ENCODE results near the gene DDX1.
"Not testable (repeated sequence)": the region's sequence is repeated elsewhere in the genome, so short reads cannot be mapped to it uniquely, and the experiment has no call there.

DDX1 gene

DNA sequence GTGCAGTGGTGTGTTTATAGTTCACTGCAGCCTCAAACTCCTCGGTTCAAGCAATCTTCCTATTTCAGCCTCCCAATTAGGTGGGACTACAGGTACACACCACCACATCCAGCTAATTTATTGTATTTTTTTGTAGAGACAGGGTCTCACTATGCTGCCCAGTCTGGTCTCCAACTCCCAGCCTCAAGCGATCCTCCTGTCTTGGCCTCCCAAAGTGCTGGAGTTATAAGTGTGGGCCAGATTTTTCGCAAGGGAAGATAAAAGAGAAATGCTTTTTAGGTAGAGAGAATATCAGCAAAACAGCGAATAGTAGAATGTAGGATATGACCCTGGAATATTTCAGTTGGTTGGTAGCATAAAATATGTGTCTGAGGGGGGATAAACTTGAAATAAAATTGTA lies 4.3 kb downstream of the DDX1 start:
- DNase-seq: no peak

DNA sequence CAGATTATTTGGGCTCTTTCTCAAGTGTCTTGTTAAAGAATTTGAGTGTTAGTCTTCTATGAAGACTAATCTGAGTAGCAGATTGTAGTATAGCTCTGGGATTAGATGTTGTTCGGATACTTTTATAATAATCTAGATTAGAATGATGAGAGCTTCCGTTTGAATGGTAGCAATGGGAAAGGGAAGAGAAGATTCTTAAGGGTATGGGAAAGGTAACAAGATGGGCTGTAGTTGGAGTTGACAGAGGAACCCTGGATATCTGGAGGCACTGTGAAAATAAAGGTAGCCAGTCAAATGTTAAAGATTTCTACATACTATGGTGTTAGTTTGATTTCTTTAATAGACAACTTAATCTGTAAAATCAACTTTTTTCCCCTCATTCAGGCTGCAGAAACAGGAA lies 4.7 kb downstream of the DDX1 start:
- no peak for DNase-seq

GRCh38 chr2:15596968-15597367 lies 5.3 kb downstream of the DDX1 start:
- no peak for DNase-seq

- DNase-seq: no peak
Measured at GRCh38 chr2:15599994-15600393, 8.3 kb downstream of the DDX1 start.

- no peak for DNase-seq
Measured at GRCh38 chr2:15601681-15602080, 10.0 kb downstream of the DDX1 start.

DNA sequence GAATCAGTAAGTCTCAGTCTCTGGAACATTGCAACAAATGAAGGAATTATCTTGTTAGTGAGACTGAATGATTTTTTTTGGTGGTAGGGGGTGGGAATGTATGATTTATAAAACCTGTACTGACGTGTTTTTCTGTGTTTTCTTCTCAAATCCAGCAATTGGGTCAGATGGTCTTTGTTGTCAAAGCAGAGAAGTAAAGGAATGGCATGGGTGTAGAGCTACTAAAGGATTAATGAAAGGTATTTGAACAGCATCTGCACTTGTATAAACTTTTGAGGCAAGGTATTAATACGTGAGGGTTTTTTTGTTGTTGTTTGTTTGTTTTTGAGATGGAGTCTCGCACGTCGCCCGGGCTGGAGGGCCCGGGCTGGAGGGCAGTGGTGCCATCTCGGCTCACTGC lies 10.7 kb downstream of the DDX1 start:
- DNase-seq: no peak

DNA sequence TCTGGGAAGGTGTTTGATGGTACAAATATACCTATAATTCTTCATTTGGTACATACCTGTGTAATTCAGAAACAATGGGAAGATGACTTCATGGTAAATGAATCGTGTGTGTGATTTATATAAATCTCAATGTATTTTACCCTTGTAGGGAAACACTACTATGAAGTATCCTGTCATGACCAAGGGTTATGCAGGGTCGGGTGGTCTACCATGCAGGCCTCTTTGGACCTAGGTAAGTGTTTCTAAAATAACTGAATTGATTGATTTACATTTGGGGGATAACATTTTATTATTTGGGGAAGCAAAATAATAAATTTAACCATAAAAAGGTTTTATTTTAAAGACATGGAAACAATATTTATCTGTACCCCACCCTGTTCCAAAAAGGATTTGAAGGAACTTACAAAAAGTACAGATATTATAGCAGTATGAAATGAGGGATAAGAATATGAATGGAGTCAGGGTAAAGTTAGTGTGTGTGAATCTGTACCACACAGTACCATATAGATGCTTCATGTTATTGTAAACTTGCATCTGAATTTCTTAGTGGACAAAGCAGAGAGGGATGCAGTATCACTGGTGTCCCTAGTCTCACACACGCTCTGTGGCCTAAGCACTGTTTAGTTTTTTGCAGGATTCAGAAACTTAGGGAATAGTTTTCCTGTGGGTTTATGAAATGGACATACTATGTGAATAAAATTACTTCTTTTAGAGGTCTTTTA lies 11.5 kb downstream of the DDX1 start:
- no peak for DNase-seq

GRCh38 chr2:15603948-15604347 lies 12.3 kb downstream of the DDX1 start:
- DNase-seq: no peak

- DNase-seq: no peak
Measured at GRCh38 chr2:15605721-15606120, 14.1 kb downstream of the DDX1 start.

DNA sequence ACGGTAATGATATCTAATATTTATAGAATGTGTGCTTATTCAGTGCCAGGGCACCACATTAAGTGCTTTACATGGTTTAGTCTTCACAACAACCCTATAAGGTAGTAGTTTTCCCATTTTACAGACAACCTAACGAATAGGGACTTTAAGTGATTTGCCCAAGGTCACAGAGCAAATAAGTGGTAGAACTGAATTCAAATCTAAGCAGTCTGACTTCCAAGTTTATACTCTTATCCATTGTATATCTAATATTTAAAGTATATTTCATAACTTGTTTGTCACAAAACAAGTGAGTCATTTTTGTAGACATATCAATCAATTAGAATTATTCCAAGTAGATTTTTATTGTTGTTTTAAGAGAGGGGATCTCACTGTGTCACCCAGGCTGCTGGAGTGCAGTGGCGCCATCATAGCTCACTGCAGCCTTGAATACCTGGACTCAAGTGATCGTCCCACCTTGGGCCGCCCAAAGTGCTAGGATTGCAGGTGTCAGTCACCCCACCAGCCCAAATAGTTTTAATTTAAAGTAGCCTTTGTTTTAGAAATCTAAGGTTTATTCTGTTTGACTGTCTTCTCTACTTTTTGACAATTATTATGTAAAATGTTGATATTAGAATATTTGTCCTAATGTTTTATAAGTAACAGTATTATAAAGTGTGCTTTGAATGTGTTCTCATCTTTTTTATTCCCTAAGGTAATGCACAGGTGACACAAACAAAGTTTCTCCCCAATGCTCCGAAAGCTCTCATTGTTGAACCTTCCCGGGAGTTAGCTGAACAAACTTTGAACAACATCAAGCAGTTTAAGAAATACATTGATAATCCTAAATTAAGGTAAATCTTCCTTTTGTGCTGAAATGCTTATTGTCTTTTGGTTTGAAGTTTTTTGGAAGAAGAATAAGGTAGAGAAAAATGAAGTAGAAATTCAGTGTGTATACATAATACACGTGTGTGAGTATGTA lies 15.1 kb downstream of the DDX1 start:
- no peak for DNase-seq

- DNase-seq: no peak
Measured at GRCh38 chr2:15607709-15608391, 16.2 kb downstream of the DDX1 start.

GRCh38 chr2:15608392-15608761 lies 16.7 kb downstream of the DDX1 start:
- no peak for DNase-seq

GRCh38 chr2:15609341-15610042 lies 17.8 kb downstream of the DDX1 start:
- DNase-seq: no peak

DNA sequence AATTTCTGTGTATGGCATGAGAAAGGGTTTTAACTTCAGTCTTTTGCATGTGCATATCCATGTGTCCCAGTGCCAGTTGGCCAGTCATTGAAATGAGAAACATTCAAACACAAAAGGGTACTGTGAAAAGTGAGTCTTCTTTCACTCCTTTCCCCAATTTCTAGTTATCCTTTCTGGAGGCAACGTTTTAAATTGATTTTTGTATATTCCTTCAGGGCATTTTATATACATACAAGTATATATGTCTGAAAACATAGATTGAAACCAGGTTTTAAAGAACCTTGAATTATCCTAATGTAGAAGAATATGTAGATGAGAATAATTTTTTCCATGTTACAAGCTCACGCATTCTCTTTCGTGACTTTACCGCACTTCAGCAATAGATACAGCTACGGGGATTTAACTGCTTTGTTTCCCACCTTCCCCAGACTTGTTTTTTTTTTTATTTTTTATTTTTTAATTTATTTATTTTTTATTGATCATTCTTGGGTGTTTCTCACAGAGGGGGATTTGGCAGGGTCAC lies 18.8 kb downstream of the DDX1 start:
- no peak for DNase-seq

DNA sequence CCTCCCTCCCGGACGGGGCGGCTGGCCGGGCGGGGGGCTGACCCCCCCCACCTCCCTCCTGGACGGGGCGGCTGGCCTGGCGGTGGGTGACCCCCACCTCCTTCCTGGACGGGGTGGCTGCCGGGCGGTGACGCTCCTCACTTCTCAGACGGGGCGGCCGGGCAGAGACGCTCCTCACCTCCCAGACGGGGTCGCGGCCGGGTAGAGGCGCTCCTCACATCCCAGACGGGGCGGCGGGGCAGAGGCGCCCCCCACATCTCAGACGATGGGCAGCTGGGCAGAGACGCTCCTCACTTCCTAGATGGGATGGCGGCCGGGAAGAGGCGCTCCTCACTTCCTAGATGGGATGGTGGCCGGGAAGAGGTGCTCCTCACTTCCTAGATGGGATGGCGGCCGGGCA lies 20.4 kb downstream of the DDX1 start:
- DNase-seq: not testable (repeated sequence)

GRCh38 chr2:15613736-15614429 lies 22.2 kb downstream of the DDX1 start:
- DNase-seq: no peak

- no peak for DNase-seq
Measured at GRCh38 chr2:15614545-15615300, 23.1 kb downstream of the DDX1 start.

DNA sequence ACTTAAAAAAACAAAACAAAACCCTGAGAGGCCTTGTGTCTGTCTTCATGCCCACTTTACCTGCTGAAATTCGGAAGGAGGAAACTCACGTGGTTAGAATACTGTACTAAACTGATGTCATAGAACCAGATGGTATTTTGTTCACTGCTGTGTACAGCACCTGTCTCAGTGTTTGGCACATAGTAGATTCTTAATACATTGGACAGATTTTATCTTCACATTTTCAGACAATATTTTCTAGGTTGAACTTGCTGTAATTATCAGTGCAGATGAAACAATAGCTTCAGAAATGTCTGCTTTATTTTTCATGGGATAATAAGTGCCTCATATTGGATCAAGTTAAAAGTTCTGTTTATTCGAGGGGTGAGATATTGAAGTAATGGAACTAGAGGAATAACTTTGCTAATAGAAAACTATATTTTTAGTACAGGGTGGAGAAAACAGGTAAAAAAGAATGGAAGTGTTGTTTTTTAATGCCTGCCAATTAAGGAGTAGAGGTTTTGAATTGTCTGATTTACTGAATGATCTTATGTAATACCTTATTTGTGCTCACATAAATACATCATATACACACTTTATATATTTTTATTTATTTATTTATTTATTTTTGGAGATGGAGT lies 23.7 kb downstream of the DDX1 start:
- DNase-seq: no peak

- DNase-seq: no peak
Measured at GRCh38 chr2:15616429-15616828, 24.8 kb downstream of the DDX1 start.

GRCh38 chr2:15616850-15617777 lies 25.4 kb downstream of the DDX1 start:
- DNase-seq: no peak
